HepG2 (cell line): Measurements from ENCODE around the gene VASN. TPM values are rescaled to one million over a fixed set of nuclear protein-coding genes. Genes with fewer than 3 reads are reported as not detected.

Source experiments
- AGO1 ChIP-seq: fragments of 200-400 bp; formaldehyde crosslinking; IDR thresholded peaks from 2 replicates; pipeline ENCODE4 v1.6.1; 2017; ENCODE audit warnings: mild to moderate bottlenecking, low read depth, low read length, moderate library complexity; ENCODE audit not compliant: poor library complexity, severe bottlenecking
- CBX5 ChIP-seq: sonication (generic); formaldehyde crosslinking; IDR thresholded peaks from 2 replicates; pipeline ENCODE4 v1.4.0; 2020; ENCODE audit warnings: missing genetic modification reagents, borderline replicate concordance
- FOXP1 ChIP-seq, 2 experiments: fragments of 450-650 bp in 1 of 2; IDR thresholded peaks; 2 replicates each; pipeline ENCODE4 v1.6.1; 2017 to 2018; ENCODE audit warnings: antibody characterized with exemption in 1 of 2
- GLI4 ChIP-seq: sonication (generic); formaldehyde crosslinking; IDR thresholded peaks from 2 replicates; pipeline ENCODE4 v1.5.1; 2020; ENCODE audit warnings: missing genetic modification reagents, mild to moderate bottlenecking, moderate library complexity, borderline replicate concordance
- KLF16 ChIP-seq, 2 experiments: sonication (generic) in 1 of 2; formaldehyde crosslinking in 1 of 2; IDR thresholded peaks; 2 replicates each; pipeline versions ENCODE4 v1.6.1 to v1.8.0; 2016 to 2023; ENCODE audit warnings: missing genetic modification reagents in 2 of 2, missing compliant biosample characterization in 1 of 2
- MXI1 ChIP-seq: IDR thresholded peaks from 3 replicates; pipeline ENCODE4 v1.6.1; 2012; ENCODE audit warnings: low read depth, low read length, inconsistent platforms, borderline replicate concordance
- RBFOX2 ChIP-seq: fragments of 200-400 bp; formaldehyde crosslinking; IDR thresholded peaks from 2 replicates; pipeline ENCODE4 v1.6.1; 2017; ENCODE audit warnings: low read depth, mild to moderate bottlenecking, low read length
- RFX3 ChIP-seq: IDR thresholded peaks from 2 replicates; pipeline ENCODE4 v1.6.1; 2016; ENCODE audit warnings: missing biosample characterization, missing genetic modification reagents
- SAP130 ChIP-seq: IDR thresholded peaks from 2 replicates; pipeline ENCODE4 v1.6.1; 2016; ENCODE audit warnings: low read depth
- SMYD3 ChIP-seq: sonication (generic); formaldehyde crosslinking; IDR thresholded peaks from 2 replicates; pipeline ENCODE4 v1.8.1; 2023; ENCODE audit warnings: mild to moderate bottlenecking, missing genetic modification reagents
- YEATS2 ChIP-seq: sonication (generic); formaldehyde crosslinking; IDR thresholded peaks from 2 replicates; pipeline ENCODE4 v1.4.0; 2020; ENCODE audit warnings: missing genetic modification reagents, borderline replicate concordance
- ZMYM2 ChIP-seq: sonication (generic); formaldehyde crosslinking; IDR thresholded peaks from 2 replicates; pipeline ENCODE4 v1.8.0; 2022; ENCODE audit warnings: mild to moderate bottlenecking, missing genetic modification reagents
- ZNF274 ChIP-seq: sonication (generic); formaldehyde crosslinking; IDR thresholded peaks from 2 replicates; pipeline ENCODE4 v1.5.1; 2020; ENCODE audit warnings: mild to moderate bottlenecking, missing genetic modification reagents
- ZNF329 ChIP-seq: sonication (generic); formaldehyde crosslinking; IDR thresholded peaks from 2 replicates; pipeline ENCODE4 v1.9.0; 2021; ENCODE audit warnings: low read depth, mild to moderate bottlenecking, missing genetic modification reagents
- ZNF430 ChIP-seq: sonication (generic); formaldehyde crosslinking; IDR thresholded peaks from 2 replicates; pipeline ENCODE4 v1.9.0; 2021; ENCODE audit warnings: mild to moderate bottlenecking, missing genetic modification reagents
- ZNF501 ChIP-seq: sonication (generic); formaldehyde crosslinking; IDR thresholded peaks from 2 replicates; pipeline ENCODE4 v1.5.1; 2020; ENCODE audit warnings: mild to moderate bottlenecking, moderate library complexity, missing genetic modification reagents
- ZNF616 ChIP-seq: sonication (generic); formaldehyde crosslinking; IDR thresholded peaks from 2 replicates; pipeline ENCODE4 v1.5.0; 2020; ENCODE audit warnings: low read depth, mild to moderate bottlenecking, missing genetic modification reagents
- ZSCAN21 ChIP-seq: sonication (generic); formaldehyde crosslinking; IDR thresholded peaks from 2 replicates; pipeline ENCODE4 v1.8.0; 2022; ENCODE audit warnings: mild to moderate bottlenecking, missing genetic modification reagents, moderate library complexity, borderline replicate concordance
- polyA plus RNA-seq, 8 experiments: library from polyadenylated mRNA; depleted of rRNA in 3 of 8; stranded (reverse) in 7 of 8; unstranded in 1 of 8; fragments of >200 nt; fragmentation: Illumina TruSeq in 4 of 8; extraction: Trizol in 4 of 8; gene quantifications; 2 replicates each; pipeline versions ENCODE4 v1.2.1 to v1.2.3, GENCODE V29; 2011 to 2016; ENCODE audit warnings: low read depth in 4 of 8, missing spikeins in 1 of 8, mixed read lengths in 1 of 8; ENCODE audit not compliant: insufficient read depth in 1 of 8
- total RNA-seq, 5 experiments: library from RNA; depleted of rRNA; stranded (reverse); fragments of >200 nt; fragmentation: Illumina TruSeq; extraction: Trizol; gene quantifications; 2 replicates each; pipeline ENCODE4 v1.2.3, GENCODE V29; 2016; ENCODE audit warnings: low read depth in 1 of 5
- TF ChIP-seq, protein P1 (sequence below): sonication (generic); formaldehyde crosslinking; IDR thresholded peaks from 2 replicates; pipeline ENCODE4 v1.4.0; 2020; ENCODE audit warnings: missing genetic modification reagents
- TF ChIP-seq, protein P2 (sequence below): sonication (generic); formaldehyde crosslinking; IDR thresholded peaks from 2 replicates; pipeline ENCODE4 v1.5.0; 2020; ENCODE audit warnings: missing genetic modification reagents, mild to moderate bottlenecking, borderline replicate concordance
- TF ChIP-seq, protein P3 (sequence below): sonication (generic); formaldehyde crosslinking; IDR thresholded peaks from 2 replicates; pipeline ENCODE4; 2020; ENCODE audit warnings: missing genetic modification reagents, mild to moderate bottlenecking, borderline replicate concordance
- TF ChIP-seq, protein P4 (sequence below): sonication (generic); formaldehyde crosslinking; IDR thresholded peaks from 2 replicates; pipeline ENCODE4 v1.4.0; 2020; ENCODE audit warnings: missing genetic modification reagents

VASN gene
- total and polyA plus RNA-seq, 2 of the 13 experiments (the other 11 are each of a cell fraction or from before 2014, with no cell fraction given): 8.4 to 18.2 TPM

DNA sequence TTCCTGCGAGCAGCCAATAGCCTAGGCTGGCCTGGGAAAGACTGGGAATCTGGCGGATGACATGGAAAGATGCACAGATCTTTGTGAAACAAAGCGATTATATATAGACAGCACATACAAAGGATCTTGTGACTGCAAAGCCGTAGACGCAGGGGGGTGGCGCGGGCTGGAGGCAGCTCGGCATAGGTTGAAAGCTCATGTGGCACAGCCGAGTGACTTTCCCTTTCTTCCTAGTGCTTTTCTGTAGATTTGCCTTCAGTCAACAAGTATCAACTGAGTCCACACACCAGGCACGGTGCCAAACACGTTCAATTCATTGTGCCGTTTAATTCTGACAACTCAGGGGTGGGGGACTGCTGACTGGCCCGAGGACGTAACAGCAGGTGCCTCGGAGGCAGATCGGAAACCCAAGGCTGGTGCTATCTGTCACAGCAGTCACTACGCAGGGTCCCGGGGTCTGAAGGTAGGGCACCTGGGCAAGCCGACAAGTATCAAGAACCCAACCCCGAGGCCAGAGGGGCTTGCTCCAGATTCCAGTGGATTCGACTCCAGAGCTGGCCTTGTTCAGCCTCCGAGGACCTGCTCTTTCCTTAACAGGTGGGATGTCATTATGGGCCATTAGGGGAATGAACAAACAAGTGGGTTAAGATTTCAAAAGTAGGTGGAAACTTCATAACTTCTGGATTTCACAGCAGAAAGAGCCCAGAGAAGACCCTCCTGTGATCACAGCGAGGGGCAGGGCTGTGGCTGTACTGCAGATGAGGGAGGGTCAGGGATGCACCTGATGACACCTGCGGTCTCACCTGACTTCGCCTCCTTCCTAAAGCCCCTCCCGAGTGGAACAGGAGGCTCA is 26.4 kb upstream of the VASN start (continued):
- TF ChIP-seq, protein P1, sequence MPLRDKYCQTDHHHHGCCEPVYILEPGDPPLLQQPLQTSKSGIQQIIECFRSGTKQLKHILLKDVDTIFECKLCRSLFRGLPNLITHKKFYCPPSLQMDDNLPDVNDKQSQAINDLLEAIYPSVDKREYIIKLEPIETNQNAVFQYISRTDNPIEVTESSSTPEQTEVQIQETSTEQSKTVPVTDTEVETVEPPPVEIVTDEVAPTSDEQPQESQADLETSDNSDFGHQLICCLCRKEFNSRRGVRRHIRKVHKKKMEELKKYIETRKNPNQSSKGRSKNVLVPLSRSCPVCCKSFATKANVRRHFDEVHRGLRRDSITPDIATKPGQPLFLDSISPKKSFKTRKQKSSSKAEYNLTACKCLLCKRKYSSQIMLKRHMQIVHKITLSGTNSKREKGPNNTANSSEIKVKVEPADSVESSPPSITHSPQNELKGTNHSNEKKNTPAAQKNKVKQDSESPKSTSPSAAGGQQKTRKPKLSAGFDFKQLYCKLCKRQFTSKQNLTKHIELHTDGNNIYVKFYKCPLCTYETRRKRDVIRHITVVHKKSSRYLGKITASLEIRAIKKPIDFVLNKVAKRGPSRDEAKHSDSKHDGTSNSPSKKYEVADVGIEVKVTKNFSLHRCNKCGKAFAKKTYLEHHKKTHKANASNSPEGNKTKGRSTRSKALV (CRISPR knock-in tag): no peak
- TF ChIP-seq RBFOX2 (no peak), ZSCAN21 (CRISPR knock-in tag) (no peak), ZMYM2 (no peak), MXI1 (peak; percentile 69; the same call in 1 of the 3 replicates), SAP130 (peak; percentile 68), ZNF501 (peak; percentile 48; the same call in 1 of the 2 replicates), ZNF274 (CRISPR knock-in tag) (peak; percentile 12; the same call in 1 of the 2 replicates), RFX3 (CRISPR knock-in tag) (no peak), YEATS2 (0 out of 2 replicates have a peak, but pooled peaks have one; percentile 11), ZNF616 (CRISPR knock-in tag) (no peak), ZNF329 (CRISPR knock-in tag) (0 out of 2 replicates have a peak, but pooled peaks have one; percentile 14), AGO1 (no peak), CBX5 (no peak), ZNF430 (0 out of 2 replicates have a peak, but pooled peaks have one; percentile 36), FOXP1 (IDR thresholded peaks at IDR 0.05) (no peak), FOXP1 (CRISPR knock-in tag; IDR thresholded peaks at IDR 0.05) (peak; percentile 47), GLI4 (CRISPR knock-in tag) (0 out of 2 replicates have a peak, but pooled peaks have one; percentile 69), KLF16 (CRISPR knock-in tag; IDR thresholded peaks at IDR 0.05) (no peak), SMYD3 (CRISPR knock-in tag) (no peak)
- TF ChIP-seq, protein P2, sequence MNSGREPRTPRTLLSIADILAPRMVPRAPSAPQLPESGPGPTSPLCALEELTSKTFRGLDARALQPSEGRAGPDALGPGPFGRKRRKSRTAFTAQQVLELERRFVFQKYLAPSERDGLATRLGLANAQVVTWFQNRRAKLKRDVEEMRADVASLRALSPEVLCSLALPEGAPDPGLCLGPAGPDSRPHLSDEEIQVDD (CRISPR knock-in tag): no peak
- TF ChIP-seq, protein P3, sequence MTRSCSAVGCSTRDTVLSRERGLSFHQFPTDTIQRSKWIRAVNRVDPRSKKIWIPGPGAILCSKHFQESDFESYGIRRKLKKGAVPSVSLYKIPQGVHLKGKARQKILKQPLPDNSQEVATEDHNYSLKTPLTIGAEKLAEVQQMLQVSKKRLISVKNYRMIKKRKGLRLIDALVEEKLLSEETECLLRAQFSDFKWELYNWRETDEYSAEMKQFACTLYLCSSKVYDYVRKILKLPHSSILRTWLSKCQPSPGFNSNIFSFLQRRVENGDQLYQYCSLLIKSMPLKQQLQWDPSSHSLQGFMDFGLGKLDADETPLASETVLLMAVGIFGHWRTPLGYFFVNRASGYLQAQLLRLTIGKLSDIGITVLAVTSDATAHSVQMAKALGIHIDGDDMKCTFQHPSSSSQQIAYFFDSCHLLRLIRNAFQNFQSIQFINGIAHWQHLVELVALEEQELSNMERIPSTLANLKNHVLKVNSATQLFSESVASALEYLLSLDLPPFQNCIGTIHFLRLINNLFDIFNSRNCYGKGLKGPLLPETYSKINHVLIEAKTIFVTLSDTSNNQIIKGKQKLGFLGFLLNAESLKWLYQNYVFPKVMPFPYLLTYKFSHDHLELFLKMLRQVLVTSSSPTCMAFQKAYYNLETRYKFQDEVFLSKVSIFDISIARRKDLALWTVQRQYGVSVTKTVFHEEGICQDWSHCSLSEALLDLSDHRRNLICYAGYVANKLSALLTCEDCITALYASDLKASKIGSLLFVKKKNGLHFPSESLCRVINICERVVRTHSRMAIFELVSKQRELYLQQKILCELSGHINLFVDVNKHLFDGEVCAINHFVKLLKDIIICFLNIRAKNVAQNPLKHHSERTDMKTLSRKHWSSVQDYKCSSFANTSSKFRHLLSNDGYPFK (CRISPR knock-in tag): no peak
- TF ChIP-seq, protein P4, sequence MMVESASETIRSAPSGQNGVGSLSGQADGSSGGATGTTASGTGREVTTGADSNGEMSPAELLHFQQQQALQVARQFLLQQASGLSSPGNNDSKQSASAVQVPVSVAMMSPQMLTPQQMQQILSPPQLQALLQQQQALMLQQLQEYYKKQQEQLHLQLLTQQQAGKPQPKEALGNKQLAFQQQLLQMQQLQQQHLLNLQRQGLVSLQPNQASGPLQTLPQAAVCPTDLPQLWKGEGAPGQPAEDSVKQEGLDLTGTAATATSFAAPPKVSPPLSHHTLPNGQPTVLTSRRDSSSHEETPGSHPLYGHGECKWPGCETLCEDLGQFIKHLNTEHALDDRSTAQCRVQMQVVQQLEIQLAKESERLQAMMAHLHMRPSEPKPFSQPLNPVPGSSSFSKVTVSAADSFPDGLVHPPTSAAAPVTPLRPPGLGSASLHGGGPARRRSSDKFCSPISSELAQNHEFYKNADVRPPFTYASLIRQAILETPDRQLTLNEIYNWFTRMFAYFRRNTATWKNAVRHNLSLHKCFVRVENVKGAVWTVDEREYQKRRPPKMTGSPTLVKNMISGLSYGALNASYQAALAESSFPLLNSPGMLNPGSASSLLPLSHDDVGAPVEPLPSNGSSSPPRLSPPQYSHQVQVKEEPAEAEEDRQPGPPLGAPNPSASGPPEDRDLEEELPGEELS: peak; percentile 39; the same call in 1 of the 2 replicates
